Stimulated activated CD8-positive, alpha-beta memory T cell treated with anti-CD3 and anti-CD28 coated beads, Interleukin-4, amount 100 ng/mL, for 48 hours (primary cell): ENCODE data around the gene TUBGCP6.
"Not testable (repeated sequence)": the region's sequence is repeated elsewhere in the genome, so short reads cannot be mapped to it uniquely, and the experiment has no call there.

Experiments
- DNase-seq: peaks from one replicate; pipeline ENCODE4 v3.0.0-alpha.2; 2020

The TUBGCP6 gene

GRCh38 chr22:50179937-50180726, 64.7 kb downstream of the TUBGCP6 start:
- no peak for DNase-seq

- DNase-seq, result no peak
Measured at GRCh38 chr22:50178871-50179869, 65.7 kb downstream of the TUBGCP6 start.

DNA sequence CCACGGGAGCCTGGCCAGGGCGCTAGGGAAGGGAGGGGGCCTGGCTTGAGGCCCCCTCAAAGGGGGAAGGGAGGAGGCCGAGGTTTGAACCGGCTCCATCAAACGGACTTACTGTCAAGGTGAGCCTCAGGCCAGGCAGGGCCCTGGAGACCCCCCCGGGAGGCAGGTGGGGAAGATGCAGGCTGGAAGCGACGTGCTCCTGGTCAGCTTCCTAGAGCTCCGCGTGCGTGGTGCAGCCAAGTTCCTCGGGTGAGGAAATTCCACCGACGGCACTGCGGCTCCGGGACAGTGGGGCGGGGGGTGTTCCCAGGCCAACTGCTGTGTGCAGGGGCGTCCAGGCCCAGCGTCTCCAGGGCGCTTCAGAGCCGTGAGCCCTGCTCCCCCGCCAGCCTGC, 66.4 kb downstream of the TUBGCP6 start:
- DNase-seq, result no peak

GRCh38 chr22:50177537-50178470, 67.0 kb downstream of the TUBGCP6 start:
- no peak for DNase-seq

GRCh38 chr22:50176850-50177536, 67.8 kb downstream of the TUBGCP6 start:
- DNase-seq, result no peak

DNA sequence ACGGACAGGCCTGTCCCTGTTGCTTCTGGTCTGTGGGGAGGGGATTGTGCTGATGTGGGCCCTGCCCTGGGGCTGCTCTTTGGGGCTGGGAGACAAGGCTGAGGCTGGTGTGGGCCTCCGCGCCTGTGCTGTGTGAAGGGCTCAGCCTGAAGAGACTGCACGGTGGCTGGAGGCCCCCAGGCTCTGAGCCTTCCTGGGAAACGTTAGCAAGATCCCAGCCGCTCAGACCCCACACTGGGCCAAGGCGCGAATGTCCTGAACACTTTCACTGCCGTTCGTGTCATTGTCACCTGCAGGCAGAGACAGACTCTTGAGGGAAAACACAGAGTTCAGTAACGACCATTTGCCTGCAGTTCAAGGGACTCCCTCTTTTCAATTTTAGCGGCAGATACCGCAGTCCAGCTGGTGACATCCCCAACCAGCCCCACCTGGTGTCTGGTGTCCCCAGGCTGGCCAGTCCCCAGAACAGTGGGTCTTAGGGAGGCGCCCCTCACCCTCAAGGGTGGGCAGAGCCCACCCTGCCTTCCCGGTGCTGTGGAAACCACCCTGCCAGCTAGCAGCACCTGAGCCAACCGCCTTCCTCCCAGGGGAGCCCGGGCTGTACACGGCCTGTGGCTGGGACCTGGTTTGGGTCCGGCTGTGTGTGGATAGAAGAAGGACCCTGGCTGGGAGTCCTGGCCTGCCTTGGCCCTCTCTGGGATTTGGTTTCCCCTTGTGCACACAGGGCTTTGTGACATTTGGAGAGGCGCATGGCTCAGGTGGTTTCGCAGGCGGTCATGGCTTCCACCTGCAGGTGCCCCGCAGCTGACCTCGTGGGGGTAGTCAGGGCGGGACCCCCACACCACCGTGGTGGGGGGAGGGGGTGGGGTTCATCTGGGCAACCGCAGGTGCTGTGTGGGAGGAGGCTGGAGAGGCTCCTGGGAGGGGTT, 68.6 kb downstream of the TUBGCP6 start:
- no peak for DNase-seq

GRCh38 chr22:50175191-50175461, 69.7 kb downstream of the TUBGCP6 start:
- no peak for DNase-seq

GRCh38 chr22:50174382-50175190, 70.2 kb downstream of the TUBGCP6 start:
- DNase-seq, result no peak

GRCh38 chr22:50173983-50174355, 70.9 kb downstream of the TUBGCP6 start:
- DNase-seq, result no peak

DNA sequence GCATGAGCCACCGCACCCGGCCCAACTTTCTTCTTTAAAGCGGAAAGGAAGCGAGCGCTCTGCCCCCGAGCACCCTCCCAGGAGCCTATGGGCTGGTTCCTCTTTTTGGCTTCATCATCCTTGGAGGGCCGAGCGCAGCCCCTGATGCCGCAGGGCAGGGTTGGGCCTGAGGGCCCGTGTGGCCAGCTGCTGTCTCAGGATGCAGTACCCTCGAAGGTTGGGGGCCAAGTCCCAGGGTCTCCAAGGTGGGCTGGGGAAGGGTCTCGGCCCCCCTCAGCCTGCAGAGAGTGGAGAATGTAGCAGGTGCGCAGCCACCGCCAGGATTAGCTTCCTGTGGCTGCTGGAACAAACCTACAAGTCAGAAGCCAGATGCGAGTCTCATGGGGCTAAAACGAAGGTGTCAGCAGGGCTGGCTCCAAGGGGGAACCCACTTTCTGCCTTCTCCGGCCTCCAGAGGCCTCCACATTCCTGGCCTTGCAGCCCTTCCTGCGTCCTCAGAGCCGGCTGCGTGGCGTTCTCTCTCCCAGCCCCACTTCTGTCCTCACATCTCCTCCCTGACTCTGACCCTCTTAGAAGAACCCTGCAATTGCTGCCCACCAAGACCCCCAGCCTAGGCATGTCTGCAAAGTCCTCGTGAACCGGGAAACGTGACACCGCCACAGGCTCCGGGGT, 71.4 kb downstream of the TUBGCP6 start:
- no peak for DNase-seq

DNA sequence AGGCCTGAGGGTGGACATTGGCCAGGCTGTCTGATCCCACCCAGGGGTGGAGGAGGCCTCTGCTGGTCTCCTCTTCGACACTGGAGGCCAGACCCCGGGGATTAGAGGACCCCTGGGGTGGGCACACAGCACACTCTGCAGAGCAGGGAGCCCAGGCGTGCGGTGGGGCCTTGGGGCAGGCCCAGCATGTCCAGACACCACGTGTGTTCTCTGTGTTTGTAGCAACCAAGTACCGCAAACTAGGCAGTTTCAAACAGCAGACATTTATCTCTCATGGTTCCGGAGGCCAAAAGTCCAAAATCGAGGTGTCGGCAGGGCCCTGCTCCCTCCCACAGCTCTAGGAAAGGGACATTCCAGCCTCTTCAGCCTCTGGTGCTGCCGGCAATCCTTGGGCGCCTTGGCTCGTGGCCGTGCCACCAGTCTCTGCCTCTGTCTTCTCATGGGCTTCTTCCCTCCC, 72.8 kb downstream of the TUBGCP6 start:
- DNase-seq, result no peak

DNA sequence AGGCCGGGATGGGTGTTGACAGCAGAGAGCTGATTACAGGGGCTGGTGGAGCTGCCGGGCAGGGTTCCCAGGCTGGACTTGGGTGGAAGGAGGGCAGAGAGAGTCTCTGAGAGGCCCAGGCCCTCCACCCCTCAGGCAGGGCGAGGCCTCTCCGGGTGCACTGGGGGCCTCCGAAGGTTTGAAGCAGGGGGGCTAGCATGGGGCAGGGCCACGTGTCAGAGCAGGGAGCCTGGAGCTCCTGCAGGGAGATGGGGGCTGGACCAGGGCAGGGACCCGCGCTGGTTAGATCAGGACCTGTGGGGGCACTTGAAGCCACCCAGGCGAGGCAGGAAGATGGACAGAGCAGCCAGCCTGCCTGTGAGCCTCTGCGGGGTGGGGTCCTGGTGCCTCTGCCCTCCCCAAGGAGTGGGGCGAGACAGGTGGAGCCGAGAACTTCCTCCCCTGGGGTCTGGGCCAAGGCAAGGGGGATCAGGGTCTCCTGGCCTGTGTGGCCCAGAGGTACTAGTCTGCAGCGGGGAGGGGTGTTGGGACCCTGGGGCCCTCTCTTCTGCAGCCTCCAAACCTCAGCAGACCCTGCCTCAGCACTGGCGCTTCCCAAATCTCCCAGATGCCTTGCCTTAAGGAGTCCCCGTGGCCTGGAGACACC, 73.4 kb downstream of the TUBGCP6 start:
- no peak for DNase-seq

DNA sequence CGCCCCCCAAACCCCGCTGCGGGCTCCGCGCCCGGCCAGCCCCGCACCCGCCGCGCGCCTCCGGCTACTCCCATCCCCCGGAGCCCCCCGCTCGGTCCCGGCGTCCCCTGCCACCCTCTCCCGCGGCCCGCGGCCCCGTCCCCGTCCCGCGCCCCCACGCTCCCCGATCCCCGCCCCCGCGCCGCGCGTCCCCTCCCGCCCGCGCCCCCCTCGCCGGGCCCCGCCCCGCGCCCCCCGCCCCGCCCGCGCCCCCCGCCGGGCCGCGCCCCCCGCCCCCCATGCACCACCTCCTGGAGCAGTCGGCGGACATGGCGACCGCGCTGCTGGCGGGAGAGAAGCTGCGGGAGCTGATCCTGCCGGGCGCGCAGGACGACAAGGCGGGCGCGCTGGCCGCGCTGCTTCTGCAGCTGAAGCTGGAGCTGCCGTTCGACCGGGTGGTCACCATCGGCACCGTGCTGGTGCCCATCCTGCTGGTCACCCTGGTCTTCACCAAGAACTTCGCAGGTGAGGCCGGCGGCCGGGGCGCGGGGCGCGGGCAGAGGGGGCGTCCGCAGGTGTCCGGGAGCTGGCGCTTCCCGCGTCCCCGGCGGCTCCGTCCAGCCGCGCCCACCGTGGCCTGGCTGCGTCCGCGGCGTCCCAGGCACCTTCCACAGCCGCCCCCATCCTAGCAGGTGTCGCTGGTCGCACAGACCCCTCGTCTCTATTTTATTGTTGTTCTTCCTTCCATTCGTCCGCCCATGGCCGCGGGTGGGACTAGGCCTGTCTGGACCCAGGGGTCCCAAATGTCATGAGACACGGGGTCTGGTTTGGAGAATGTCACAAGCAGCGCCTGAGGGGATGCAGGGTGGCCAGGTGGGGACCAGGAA, 74.1 kb downstream of the TUBGCP6 start, which contains the start of gene PANX2:
PANX2 (plus strand) TSS at position 279 of the 866 bp plus-strand sequence; CDS start at position 279, 0 bp downstream.
- DNase-seq, result no peak

DNA sequence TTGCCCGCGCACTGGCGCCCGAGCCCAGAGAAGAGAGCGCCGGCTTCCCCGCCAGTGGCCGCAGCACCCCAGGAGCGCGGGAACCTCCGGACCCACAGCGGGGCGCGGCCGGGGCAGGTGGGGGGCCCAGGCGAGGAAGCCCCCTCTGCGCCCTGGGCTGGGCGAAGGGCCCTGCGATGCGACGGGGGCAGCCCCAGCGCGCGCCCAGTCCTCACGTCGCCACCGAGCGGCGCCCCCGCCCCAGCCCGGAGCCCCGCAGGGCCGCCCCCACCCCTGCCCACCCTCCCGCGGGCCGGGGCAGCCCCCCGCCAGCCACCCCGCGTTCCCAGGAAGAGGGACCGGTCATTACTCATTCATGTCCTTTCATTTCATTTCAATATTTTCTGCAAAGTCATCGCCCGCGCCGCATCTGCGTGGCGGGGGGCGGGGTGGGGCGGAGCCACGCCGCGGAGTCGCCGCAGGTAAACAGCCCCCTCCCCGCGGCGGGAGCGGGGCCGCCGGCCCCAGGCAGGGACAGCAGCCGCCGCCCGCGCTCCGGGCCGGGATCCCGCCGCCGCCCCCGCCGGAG, 75.0 kb downstream of the TUBGCP6 start:
- peak; percentile 70 for DNase-seq

DNA sequence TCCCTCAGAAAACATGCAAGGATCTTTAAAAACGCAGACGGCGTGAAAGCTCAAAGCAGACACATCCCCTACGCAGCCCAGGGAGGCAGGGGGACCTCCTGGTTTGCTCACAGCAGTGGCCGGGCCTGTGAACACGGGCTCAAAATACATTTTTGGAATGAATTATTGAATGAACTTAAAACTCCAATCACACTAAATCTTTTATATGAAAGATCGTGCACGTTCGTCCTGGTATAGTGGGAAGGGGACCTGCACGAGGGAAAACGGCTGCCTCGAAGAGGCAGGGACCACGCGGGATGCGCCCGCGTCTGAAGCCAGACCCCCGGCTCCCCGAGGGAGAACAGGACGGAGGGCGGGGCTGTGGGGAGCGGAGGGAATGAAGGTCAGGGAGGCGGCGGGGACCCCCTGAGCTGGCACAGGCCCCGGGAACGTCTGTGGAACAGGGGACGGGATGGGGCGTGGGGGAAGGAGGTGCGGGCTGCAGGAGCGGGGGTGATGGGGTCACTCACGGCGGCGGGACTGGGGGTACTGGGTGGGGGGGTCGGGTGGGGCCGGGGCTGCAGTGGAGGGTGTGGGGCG, 75.6 kb downstream of the TUBGCP6 start:
- no peak for DNase-seq

DNA sequence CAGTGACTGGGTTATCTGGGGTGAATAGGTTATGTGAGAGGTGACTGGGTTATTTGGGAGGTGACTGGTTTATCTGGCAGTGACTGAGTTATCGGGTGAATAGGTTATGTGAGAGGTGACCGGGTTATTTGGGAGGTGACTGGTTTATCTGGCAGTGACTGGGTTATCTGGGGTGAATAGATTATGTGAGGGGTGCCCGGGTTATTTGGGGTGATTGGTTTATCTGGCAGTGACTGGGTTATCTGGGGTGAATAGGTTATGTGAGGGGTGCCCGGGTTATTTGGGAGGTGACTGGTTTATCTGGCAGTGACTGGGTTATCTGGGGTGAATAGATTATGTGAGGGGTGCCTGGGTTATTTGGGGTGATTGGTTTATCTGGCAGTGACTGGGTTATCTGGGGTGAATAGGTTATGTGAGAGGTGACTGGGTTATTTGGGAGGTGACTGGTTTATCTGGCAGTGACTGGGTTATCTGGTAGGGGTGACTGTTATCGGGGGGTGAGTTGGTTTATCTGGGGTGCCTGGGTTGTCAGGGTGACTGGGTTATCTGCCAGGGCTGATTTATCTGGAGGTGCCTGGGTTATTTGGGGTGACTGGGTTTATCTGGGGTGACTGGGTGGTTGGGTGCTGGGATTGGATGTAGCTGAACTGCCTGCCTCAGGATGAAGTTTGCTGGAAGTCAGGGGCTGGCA, 76.2 kb downstream of the TUBGCP6 start:
- not testable (repeated sequence) for DNase-seq
